HEK293T (cell line): ENCODE measurements around the gene DGKE.

Experiments used
- CTBP1 ChIP-seq: fragments of 450-650 bp; IDR thresholded peaks from 2 replicates; pipeline ENCODE4 v1.6.1; 2016; ENCODE audit warnings: borderline replicate concordance
- TARDBP ChIP-seq: fragments of 450-650 bp; IDR thresholded peaks from 2 replicates; pipeline ENCODE4 v1.6.1; 2016

GRCh38 chr17:56809106-56809819, 24.7 kb upstream of the DGKE start:
- TF ChIP-seq CTBP1 (no peak), TARDBP (no peak)
